DLD1 (cell line): ENCODE measurements around the gene ALDH18A1.

ENCODE experiments used
- in situ Hi-C: cut with HindIII; loops from 2 replicates; pipeline ENCODE4 v1.10.0; 2017; ENCODE audit warnings: low sequenced_read_pairs

The ALDH18A1 gene

GRCh38 chr10:95597788-95598187 lies 58.7 kb downstream of the ALDH18A1 start:
- in situ Hi-C loops = no loop called here

- in situ Hi-C loops = no loop called here
These were observed 68.5 kb downstream of the ALDH18A1 start for GRCh38 chr10:95588025-95588424.

GRCh38 chr10:95579835-95580535 lies 76.5 kb downstream of the ALDH18A1 start:
- in situ Hi-C loops = no loop called here

- in situ Hi-C loops = no loop called here
These were observed 77.2 kb downstream of the ALDH18A1 start for GRCh38 chr10:95579292-95579691.

- in situ Hi-C loops = no loop called here
These were observed 77.9 kb downstream of the ALDH18A1 start for GRCh38 chr10:95578619-95579018.

GRCh38 chr10:95574649-95575365 lies 81.7 kb downstream of the ALDH18A1 start:
- in situ Hi-C loops = no loop called here

GRCh38 chr10:95573964-95574604 lies 82.4 kb downstream of the ALDH18A1 start:
- in situ Hi-C loops = no loop called here

- in situ Hi-C loops = no loop called here
These were observed 83.0 kb downstream of the ALDH18A1 start for GRCh38 chr10:95573527-95573926.

- in situ Hi-C loops = no loop called here
These were observed 84.2 kb downstream of the ALDH18A1 start for GRCh38 chr10:95572131-95572820.

GRCh38 chr10:95571390-95571789 lies 85.1 kb downstream of the ALDH18A1 start:
- in situ Hi-C loops = no loop called here

- in situ Hi-C loops = no loop called here
These were observed 87.1 kb downstream of the ALDH18A1 start for GRCh38 chr10:95569368-95569767.

GRCh38 chr10:95567903-95568630 lies 88.4 kb downstream of the ALDH18A1 start:
- in situ Hi-C loops = no loop called here

- in situ Hi-C loops = no loop called here
These were observed 90.4 kb downstream of the ALDH18A1 start for GRCh38 chr10:95566136-95566535.

- in situ Hi-C loops = no loop called here
These were observed 91.2 kb downstream of the ALDH18A1 start for GRCh38 chr10:95565336-95565735.

- in situ Hi-C loops = no loop called here
These were observed 92.2 kb downstream of the ALDH18A1 start for GRCh38 chr10:95564291-95564690.

- in situ Hi-C loops = no loop called here
These were observed 94.1 kb downstream of the ALDH18A1 start for GRCh38 chr10:95562341-95562965.

GRCh38 chr10:95561864-95562177 lies 94.7 kb downstream of the ALDH18A1 start:
- in situ Hi-C loops = no loop called here

GRCh38 chr10:95561177-95561863 lies 95.2 kb downstream of the ALDH18A1 start, which contains the start of gene SORBS1:
SORBS1 (minus strand) TSS chr10:95561371; CDS start chr10:95441135, 120,236 bp downstream.
- in situ Hi-C loops = no loop called here

- in situ Hi-C loops = no loop called here
These were observed 96.0 kb downstream of the ALDH18A1 start for GRCh38 chr10:95560278-95561176.
